ES-I3 (cell line): ENCODE results near the gene MAN2A1.

ENCODE experiments used
- H3K36me3 ChIP-seq: 2 replicates; pipeline ENCODE4 v1.6.1; 2013; ENCODE audit warnings: mild to moderate bottlenecking, low read length, control low read depth, moderate library complexity; ENCODE audit not compliant: insufficient read depth
- H3K4me1 ChIP-seq: 2 replicates; pipeline ENCODE4 v1.6.1; 2013; ENCODE audit warnings: mild to moderate bottlenecking, control low read depth, low read length; ENCODE audit not compliant: insufficient read depth
- H3K9ac ChIP-seq: 2 replicates; pipeline ENCODE4 v1.6.1; 2013; ENCODE audit warnings: low read depth, mild to moderate bottlenecking, low read length, moderate library complexity
- H3K9me3 ChIP-seq: 2 replicates; pipeline ENCODE4 v1.6.1; 2013; ENCODE audit warnings: mild to moderate bottlenecking, low read length, moderate library complexity; ENCODE audit not compliant: control insufficient read depth, insufficient read depth

The MAN2A1 gene

GRCh38 chr5:109689740-109690241, at the start of gene MAN2A1:
TSS of gene MAN2A1 (plus strand) at chr5:109689927. CDS start at chr5:109690418, 491 bp downstream.
- Histone ChIP-seq H3K36me3 (no peaks in the 10 kb centered on the region), H3K4me1 (peaks cover 21% of the 10 kb centered on the region), H3K9ac (peak within 1 kb of the TSS; percentile 59), H3K9me3 (0 out of 2 replicates have a peak, but pooled peaks cover 5% of the 10 kb centered on the region)

- Histone ChIP-seq H3K36me3 (no peaks in the 10 kb centered on the region), H3K9me3 (0 out of 2 replicates have a peak, but pooled peaks cover 4% of the 10 kb centered on the region), H3K4me1 (peaks cover 18% of the 10 kb centered on the region; the same call in 1 of the 2 replicates), H3K9ac (no peak overlapping the region)
Measured at GRCh38 chr5:109640976-109641375, 48.8 kb upstream of the MAN2A1 start.

- no peaks in the 10 kb centered on the region for H3K36me3 ChIP-seq
- no peak overlapping the region for H3K9ac ChIP-seq
- H3K9me3 ChIP-seq: 0 out of 2 replicates have a peak, but pooled peaks cover 4% of the 10 kb centered on the region
- peaks cover 18% of the 10 kb centered on the region; the same call in 1 of the 2 replicates for H3K4me1 ChIP-seq
Measured at GRCh38 chr5:109643791-109644350, 45.9 kb upstream of the MAN2A1 start.

GRCh38 chr5:109644829-109645228, 44.9 kb upstream of the MAN2A1 start:
- Histone ChIP-seq H3K4me1 (peaks cover 18% of the 10 kb centered on the region; the same call in 1 of the 2 replicates), H3K36me3 (no peaks in the 10 kb centered on the region), H3K9me3 (0 out of 2 replicates have a peak, but pooled peaks cover 4% of the 10 kb centered on the region), H3K9ac (no peak overlapping the region)

DNA sequence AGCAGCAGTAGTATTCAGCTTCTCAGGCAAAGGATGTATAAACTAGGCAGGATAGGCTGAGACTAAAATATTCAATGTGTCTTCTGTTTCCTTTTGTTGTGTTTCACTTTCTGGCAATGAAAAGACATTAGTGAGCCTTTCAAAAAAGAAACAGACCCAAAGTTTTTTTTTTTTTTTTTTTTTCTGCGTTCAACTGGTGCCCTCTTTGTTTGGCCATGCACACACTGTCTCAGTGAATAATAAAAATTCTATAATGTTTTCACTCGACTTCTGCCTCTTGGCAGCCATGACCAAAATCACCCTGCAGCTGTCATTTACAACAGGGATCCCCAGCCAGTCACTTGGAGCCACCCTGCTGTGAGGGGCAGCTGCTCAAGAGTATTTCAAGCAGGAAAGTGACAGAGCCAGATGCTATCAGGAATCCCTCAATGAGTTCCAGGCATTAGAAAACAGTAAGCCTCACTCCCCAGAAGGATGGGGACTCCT, 44.0 kb upstream of the MAN2A1 start:
- H3K9ac ChIP-seq: no peak overlapping the region
- H3K36me3 ChIP-seq: no peaks in the 10 kb centered on the region
- peaks cover 18% of the 10 kb centered on the region; the same call in 1 of the 2 replicates for H3K4me1 ChIP-seq

GRCh38 chr5:109649318-109649717, 40.4 kb upstream of the MAN2A1 start:
- H3K9ac ChIP-seq: no peak overlapping the region
- H3K4me1 ChIP-seq: peaks cover 12% of the 10 kb centered on the region; the same call in 1 of the 2 replicates
- no peaks in the 10 kb centered on the region for H3K36me3 ChIP-seq
- no peaks in the 10 kb centered on the region for H3K9me3 ChIP-seq

More for the DNA sequence above, 44.0 kb upstream of the MAN2A1 start:
- H3K9me3 ChIP-seq: 0 out of 2 replicates have a peak, but pooled peaks cover 2% of the 10 kb centered on the region

- H3K9ac ChIP-seq: no peak overlapping the region
- no peaks in the 10 kb centered on the region for H3K9me3 ChIP-seq
- no peaks in the 10 kb centered on the region for H3K36me3 ChIP-seq
- peaks cover under 1% of the 10 kb centered on the region; the same call in 1 of the 2 replicates for H3K4me1 ChIP-seq
Measured at GRCh38 chr5:109650493-109650892, 39.2 kb upstream of the MAN2A1 start.

DNA sequence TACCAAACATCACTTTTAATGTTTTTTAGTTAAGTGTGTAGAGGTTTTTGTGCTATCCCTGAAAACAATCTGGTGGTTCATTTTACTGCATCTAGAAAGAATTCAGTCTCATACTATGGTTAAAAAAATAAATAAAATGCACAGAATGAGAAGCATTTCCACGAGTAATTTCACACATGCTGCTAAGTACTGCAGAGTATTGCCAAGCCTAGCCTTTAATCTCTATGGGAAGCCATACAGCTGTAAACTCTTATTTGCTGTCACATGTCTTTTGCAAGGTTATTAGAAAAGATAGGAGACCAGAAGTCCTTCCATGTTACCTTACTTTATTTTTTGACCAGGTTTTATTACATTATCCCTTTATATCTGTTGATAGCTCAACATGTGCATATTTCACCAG, 37.6 kb upstream of the MAN2A1 start:
- H3K36me3 ChIP-seq: no peaks in the 10 kb centered on the region
- no peaks in the 10 kb centered on the region for H3K4me1 ChIP-seq
- no peak overlapping the region for H3K9ac ChIP-seq
- no peaks in the 10 kb centered on the region for H3K9me3 ChIP-seq

GRCh38 chr5:109653042-109653441, 36.7 kb upstream of the MAN2A1 start:
- H3K9me3 ChIP-seq: no peaks in the 10 kb centered on the region
- H3K36me3 ChIP-seq: no peaks in the 10 kb centered on the region
- H3K4me1 ChIP-seq: no peaks in the 10 kb centered on the region
- H3K9ac ChIP-seq: no peak overlapping the region

DNA sequence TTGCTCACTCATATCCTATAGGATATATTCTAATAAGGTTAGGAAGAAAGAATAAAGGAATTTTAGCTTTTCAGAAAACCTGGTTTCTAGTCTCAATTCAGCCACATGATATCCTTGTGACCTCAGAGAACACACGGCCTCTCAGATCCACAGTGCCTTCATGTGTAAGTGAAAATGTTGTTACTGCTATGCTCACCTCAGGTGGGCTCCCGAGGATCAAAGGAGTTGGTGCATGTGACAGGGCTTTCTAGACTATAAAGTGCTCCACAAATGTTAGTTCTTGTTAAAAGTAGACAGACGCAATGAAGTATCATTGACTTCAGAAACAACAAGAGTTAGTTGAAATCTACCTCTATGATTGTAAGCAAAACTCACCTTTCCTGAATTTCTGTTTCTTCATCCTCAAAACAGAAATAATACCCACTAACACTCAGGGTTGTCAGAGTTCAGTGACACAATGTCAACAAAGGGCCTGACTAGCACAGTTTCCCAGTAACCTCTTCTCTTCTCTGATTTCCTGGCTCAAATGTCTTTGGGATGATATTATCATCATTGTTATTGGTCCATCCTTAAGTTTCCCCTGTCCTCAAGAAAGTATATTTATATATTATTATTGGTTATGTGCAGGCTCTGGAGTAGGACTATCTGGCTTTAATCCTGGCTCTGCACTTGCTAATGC, 36.0 kb upstream of the MAN2A1 start:
- no peaks in the 10 kb centered on the region for H3K36me3 ChIP-seq
- H3K9ac ChIP-seq: no peak overlapping the region
- H3K4me1 ChIP-seq: no peaks in the 10 kb centered on the region
- H3K9me3 ChIP-seq: no peaks in the 10 kb centered on the region

- no peaks in the 10 kb centered on the region for H3K36me3 ChIP-seq
- H3K9me3 ChIP-seq: no peaks in the 10 kb centered on the region
- no peaks in the 10 kb centered on the region for H3K4me1 ChIP-seq
- no peak overlapping the region for H3K9ac ChIP-seq
Measured at GRCh38 chr5:109654455-109654854, 35.3 kb upstream of the MAN2A1 start.

DNA sequence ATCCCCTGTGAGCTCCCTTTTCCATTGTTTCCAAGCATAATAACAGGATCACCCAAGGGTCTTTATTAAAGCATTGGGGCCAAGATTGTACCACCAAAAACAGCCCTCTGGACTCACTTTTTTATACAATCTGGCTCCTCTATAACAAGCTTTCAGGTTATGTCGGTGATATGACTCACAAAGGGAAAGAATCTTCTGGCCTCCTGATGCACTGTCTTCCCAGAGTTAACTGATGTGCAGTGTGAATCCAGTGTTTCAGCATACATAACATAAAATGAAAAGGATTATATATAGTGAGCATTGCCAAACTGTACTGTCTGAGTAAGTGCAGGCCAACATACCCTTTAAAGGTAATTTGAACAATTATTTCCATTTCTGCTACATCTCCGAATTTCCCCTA, 33.9 kb upstream of the MAN2A1 start:
- Histone ChIP-seq H3K9ac (no peak overlapping the region), H3K4me1 (no peaks in the 10 kb centered on the region), H3K36me3 (no peaks in the 10 kb centered on the region), H3K9me3 (no peaks in the 10 kb centered on the region)

GRCh38 chr5:109656829-109657228, 32.9 kb upstream of the MAN2A1 start:
- Histone ChIP-seq H3K4me1 (no peaks in the 10 kb centered on the region), H3K9me3 (no peaks in the 10 kb centered on the region), H3K36me3 (no peaks in the 10 kb centered on the region), H3K9ac (no peak overlapping the region)

- no peaks in the 10 kb centered on the region for H3K4me1 ChIP-seq
- H3K36me3 ChIP-seq: no peaks in the 10 kb centered on the region
- H3K9me3 ChIP-seq: no peaks in the 10 kb centered on the region
- H3K9ac ChIP-seq: no peak overlapping the region
Measured at GRCh38 chr5:109659901-109660300, 29.8 kb upstream of the MAN2A1 start.

GRCh38 chr5:109660301-109660700, 29.4 kb upstream of the MAN2A1 start:
- H3K9me3 ChIP-seq: no peaks in the 10 kb centered on the region
- no peak overlapping the region for H3K9ac ChIP-seq
- H3K4me1 ChIP-seq: no peaks in the 10 kb centered on the region
- H3K36me3 ChIP-seq: no peaks in the 10 kb centered on the region
